GM10847 (cell line): ENCODE measurements around the gene NME5.

Source experiments
- POLR2A ChIP-seq: IDR thresholded peaks from 2 replicates; pipeline ENCODE4 v1.6.1; 2011; ENCODE audit not compliant: insufficient read length; ENCODE audit errors: extremely low read depth

The NME5 gene

DNA sequence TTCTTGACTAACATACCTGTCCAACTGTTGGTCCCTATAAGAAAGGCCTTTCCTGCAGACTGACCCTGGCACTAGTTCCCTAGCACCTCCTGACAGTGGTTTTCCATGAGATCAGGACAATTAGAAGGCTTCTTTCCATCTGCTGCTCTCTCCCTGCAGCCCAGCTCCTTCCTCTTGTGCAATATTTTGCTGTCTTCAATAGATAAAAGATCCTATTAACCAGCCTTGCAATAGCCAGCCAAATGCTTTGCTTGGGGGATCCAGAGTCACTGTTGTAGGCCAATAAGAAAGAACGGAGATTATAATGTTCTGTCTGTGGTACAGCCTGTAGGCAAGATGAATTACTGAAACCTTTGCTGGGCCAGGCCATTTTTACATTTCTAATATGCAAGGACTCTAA, 18.4 kb upstream of the NME5 start:
- no peak for TF ChIP-seq POLR2A

DNA sequence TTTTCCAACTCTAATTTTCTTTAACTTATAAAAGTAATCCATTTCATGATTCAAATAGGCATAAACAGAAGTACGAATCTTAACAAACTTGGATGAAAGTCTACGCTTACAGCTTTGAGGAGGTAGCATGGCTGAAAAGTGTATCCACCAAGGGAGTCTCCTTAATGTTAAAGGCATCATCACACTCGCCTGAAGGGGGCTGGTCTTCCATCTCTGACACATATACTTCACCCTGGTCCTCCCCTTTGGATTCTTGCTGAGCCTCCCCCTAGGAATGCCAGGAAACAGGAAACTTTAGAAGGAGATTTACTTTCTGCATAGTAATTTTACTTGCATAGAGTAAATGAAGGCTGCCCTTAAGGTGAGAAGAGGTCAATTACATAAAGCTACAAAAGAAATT, 10.3 kb upstream of the NME5 start:
- no peak for TF ChIP-seq POLR2A

- no peak for TF ChIP-seq POLR2A
These were observed 9.6 kb upstream of the NME5 start for GRCh38 chr5:138148811-138149210.

DNA sequence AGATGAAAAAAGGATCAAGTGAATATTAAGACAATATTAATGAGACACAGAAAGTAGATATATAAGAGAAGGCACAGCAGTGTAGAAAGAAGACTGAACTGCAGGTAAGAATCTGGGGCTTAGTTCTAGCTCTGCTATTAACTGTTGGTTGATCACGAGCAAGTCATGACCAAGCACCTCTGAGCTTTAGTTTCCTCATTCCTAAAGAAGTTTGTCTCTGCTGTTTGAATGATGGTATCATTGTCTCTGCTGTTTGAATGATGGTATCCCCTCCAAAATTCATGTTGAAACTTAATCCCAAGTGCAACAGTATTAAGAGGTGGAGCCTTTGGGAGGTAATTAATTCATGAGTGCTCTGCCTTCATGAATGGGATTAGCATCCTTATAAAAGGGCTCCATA, 2.5 kb upstream of the NME5 start:
- TF ChIP-seq POLR2A = no peak

DNA sequence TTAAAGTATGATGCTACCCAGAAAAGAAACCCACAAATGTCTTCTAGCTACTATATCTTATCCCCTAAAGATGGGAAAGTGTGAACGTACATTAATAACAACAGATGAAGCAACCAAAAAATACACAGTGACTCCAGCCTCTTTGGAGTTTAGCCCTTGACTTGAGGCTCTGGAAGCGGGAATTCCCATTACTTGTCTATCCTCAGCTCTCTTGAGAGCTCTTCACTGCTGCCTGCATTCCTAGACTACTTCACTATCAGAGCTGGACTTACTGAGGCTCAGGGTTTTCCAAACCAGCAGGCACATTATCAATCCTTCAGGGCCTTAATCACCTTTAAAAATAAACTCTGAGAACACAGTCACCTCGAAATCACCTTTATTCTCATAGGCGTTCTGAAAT, 1.0 kb upstream of the NME5 start:
- TF ChIP-seq POLR2A = no peak

DNA sequence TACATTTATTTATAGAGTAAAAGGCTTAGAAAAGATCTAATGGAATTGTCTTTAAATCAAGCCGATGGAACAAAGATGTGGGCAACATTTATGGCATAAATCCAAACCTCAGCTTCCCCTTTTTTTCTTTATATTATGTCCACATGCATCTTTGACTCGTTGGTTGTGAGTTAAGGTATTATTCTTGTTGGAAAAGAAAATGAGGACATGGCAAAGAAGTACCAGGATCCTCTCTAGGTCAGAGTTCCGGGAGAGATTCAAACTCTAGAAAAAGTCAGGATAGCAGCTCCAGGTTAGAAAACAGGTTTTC, 508 bp upstream of the NME5 start:
- TF ChIP-seq POLR2A = no peak

- TF ChIP-seq POLR2A = no peak
These were observed 6.7 kb downstream of the NME5 start for GRCh38 chr5:138132543-138132942.

DNA sequence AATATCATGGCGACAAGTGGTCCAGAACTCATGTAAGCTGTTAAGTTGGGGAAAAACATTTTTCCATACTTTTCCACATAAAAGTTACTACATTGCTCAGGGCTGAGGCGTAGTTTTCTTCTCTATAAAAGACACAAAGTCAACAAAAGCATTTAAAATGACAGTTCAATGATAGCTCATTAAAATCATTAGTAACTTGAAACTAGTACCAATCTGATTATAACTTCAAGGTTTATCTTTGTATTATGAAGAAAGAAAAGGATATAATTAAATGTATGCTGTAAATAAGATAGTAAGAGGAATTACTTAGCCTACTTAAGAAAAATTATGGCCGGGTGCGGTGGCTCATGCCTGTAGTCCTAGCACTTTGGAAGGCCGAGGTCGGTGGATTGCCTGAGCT, 9.9 kb downstream of the NME5 start:
- no peak for TF ChIP-seq POLR2A

GRCh38 chr5:138128334-138128733, 10.9 kb downstream of the NME5 start:
- no peak for TF ChIP-seq POLR2A

DNA sequence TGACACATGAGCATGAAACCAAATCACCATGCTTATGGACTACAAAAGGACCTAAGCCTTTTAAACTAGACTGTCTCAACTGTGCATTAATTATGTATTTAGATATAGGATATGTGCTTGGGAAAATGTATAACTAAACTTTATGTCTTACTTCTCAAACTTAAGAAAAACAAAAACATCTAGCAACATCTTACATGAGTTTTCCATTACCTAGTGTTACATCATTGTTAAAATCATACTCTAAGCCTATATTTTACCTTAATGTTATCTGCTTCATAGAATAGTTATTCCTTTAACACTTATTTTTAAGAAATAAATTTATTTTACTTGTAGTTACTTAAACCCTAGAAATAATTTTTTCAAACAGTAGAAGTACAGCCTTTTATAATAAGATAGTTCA, 24.0 kb downstream of the NME5 start:
- no peak for TF ChIP-seq POLR2A

- no peak for TF ChIP-seq POLR2A
These were observed 27.3 kb downstream of the NME5 start for GRCh38 chr5:138111937-138112336.

DNA sequence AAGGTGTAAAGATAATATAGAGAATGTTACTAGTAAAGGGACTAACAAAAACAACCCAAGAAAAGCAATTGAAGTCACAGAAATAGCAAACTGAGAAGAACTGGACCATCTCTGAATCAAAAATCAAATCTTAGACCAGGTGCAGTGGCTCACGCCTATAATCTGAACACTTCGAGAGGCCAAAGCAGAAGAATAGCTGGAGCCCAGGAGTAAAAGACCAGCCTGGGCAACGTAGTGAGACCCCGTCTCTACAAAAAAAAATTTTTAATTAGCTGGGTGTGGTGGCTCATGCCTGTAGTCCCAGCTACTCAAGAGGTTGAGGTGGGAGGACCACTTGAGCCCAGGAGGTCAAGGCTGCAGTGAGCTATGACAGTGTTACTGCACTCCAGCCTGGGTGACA, 28.0 kb downstream of the NME5 start:
- no peak for TF ChIP-seq POLR2A

- TF ChIP-seq POLR2A = no peak
These were observed 28.8 kb downstream of the NME5 start for GRCh38 chr5:138110266-138110963.

- TF ChIP-seq POLR2A = no peak
These were observed 29.6 kb downstream of the NME5 start for GRCh38 chr5:138109463-138110265.

DNA sequence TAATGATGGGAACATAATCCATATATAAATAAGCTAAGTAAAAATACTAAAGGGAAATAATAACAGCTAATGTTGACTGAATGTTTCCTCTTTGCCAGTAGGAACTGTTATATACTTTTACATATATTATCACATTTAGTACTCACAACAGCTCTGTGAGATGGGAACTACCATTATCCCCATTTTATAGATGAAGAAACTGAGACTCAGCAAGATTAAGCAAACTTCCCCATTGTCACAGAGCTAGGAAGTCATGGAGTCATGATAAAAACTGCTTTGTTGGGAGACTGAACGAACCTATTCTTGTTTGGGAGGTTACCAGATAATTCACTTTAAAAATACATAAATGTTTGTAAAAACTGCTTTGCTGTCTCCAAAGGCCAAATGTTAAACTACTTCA, 32.0 kb downstream of the NME5 start:
- TF ChIP-seq POLR2A = no peak

- TF ChIP-seq POLR2A = no peak
These were observed 33.5 kb downstream of the NME5 start for GRCh38 chr5:138105709-138106108.

DNA sequence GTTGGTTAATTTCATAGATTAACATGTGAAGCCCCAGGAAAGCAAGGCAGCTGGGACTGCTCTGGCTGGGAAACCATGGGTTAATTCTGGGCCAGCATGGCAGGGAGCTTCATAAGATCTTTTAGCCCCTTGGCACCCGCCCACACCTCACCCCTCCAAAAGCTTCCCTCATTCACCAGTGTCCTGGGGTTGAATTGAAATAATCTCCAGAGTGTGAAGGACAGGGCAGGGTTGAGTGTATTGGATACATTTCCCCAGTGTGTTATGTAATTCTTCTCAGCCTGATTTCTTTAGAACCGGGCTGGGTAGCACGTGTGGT, 36.0 kb downstream of the NME5 start:
- TF ChIP-seq POLR2A = no peak
